ENCODE data around the gene ZDHHC7.

ZDHHC7 gene

GRCh38 chr16:84953190-84953746, 58.1 kb downstream of the ZDHHC7 start:
- no peak overlapping the region for H3K4me3 ChIP-seq (ENCODE audit: low read depth, low read length)
- no peak for TF ChIP-seq CTCF (conservative IDR thresholded peaks at IDR 0.05; ENCODE audit: low read depth, low read length)
- peak; percentile 21 for DNase-seq (ENCODE audit: low read depth)

- H3K4me3 ChIP-seq (ENCODE audit: low read depth, low read length) = no peak overlapping the region
- peak; percentile 94 for TF ChIP-seq CTCF (conservative IDR thresholded peaks at IDR 0.05; ENCODE audit: low read depth, low read length)
- DNase-seq (ENCODE audit: low read depth) = peak; percentile 91
Observed at GRCh38 chr16:84952335-84953189, 58.8 kb downstream of the ZDHHC7 start.

GRCh38 chr16:84950906-84951305, 60.4 kb downstream of the ZDHHC7 start:
- TF ChIP-seq CTCF (conservative IDR thresholded peaks at IDR 0.05; ENCODE audit: low read depth, low read length) = peak; percentile 36
- DNase-seq (ENCODE audit: low read depth) = no peak
- no peak overlapping the region for H3K4me3 ChIP-seq (ENCODE audit: low read depth, low read length)

- TF ChIP-seq CTCF (conservative IDR thresholded peaks at IDR 0.05; ENCODE audit: low read depth, low read length) = no peak
- DNase-seq (ENCODE audit: low read depth) = no peak
- no peak overlapping the region for H3K4me3 ChIP-seq (ENCODE audit: low read depth, low read length)
Observed at GRCh38 chr16:84949772-84950436, 61.4 kb downstream of the ZDHHC7 start.

GRCh38 chr16:84948851-84949610, 62.3 kb downstream of the ZDHHC7 start:
- no peak for TF ChIP-seq CTCF (conservative IDR thresholded peaks at IDR 0.05; ENCODE audit: low read depth, low read length)
- no peak overlapping the region for H3K4me3 ChIP-seq (ENCODE audit: low read depth, low read length)
- DNase-seq (ENCODE audit: low read depth) = no peak

GRCh38 chr16:84947996-84948850, 63.1 kb downstream of the ZDHHC7 start:
- no peak overlapping the region for H3K4me3 ChIP-seq (ENCODE audit: low read depth, low read length)
- DNase-seq (ENCODE audit: low read depth) = no peak
- TF ChIP-seq CTCF (conservative IDR thresholded peaks at IDR 0.05; ENCODE audit: low read depth, low read length) = no peak
